ENCODE data around the gene GRIK2.

- TF ChIP-seq REST (IDR thresholded peaks at IDR 0.05; ENCODE audit: insufficient read depth in 1 of 2, low read depth in 2 of 2, low read length in 2 of 2) (no peak), POLR2AphosphoS5 (IDR thresholded peaks at IDR 0.05; ENCODE audit: low read depth, low read length) (no peak)
Measured at GRCh38 chr6:101351173-101351572, 42.3 kb upstream of the GRIK2 start.

Data from PFSK-1 (cell line).